ENCODE results near the gene STYXL1.
"Not testable (repeated sequence)": the region's sequence is repeated elsewhere in the genome, so short reads cannot be mapped to it uniquely, and the experiment has no call there.

STYXL1 gene

DNA sequence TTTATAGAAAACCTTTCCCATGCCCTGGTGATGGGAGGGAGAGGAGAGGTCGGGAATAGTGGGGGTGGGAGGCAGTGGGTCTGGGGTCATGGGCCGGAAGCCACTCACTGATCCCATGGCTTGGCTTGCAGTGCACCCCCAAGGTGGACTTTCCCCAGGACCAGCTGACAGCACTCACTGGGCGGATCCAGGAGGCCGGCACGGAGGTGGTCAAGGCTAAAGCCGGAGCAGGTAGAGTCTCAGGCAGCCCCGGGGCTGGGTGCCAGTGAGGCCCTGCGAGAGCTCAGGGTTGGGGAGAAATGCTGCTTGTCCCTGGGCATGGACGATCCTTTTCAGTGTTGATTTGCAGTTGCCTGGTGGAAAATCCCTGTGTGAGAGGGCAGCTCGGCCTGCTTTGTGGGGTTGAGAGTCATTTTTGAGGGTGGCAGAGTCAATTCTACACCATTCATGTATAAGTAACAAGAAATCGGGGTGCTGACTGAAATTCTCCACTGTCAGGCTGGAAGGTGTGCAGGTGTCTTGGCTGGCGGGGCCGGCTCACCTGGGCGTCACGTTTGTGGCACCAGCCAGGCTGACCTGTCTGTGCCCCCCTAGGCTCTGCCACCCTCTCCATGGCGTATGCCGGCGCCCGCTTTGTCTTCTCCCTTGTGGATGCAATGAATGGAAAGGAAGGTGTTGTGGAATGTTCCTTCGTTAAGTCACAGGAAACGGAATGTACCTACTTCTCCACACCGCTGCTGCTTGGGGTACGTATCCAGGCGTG lies 16.6 kb upstream of the STYXL1 start:
- no peak for DNase-seq (ENCODE audit: low read depth)
- no peak overlapping the region for H3K4me3 ChIP-seq (replicated peaks; ENCODE audit: low read depth, low read length)
- TF ChIP-seq, protein P1, sequence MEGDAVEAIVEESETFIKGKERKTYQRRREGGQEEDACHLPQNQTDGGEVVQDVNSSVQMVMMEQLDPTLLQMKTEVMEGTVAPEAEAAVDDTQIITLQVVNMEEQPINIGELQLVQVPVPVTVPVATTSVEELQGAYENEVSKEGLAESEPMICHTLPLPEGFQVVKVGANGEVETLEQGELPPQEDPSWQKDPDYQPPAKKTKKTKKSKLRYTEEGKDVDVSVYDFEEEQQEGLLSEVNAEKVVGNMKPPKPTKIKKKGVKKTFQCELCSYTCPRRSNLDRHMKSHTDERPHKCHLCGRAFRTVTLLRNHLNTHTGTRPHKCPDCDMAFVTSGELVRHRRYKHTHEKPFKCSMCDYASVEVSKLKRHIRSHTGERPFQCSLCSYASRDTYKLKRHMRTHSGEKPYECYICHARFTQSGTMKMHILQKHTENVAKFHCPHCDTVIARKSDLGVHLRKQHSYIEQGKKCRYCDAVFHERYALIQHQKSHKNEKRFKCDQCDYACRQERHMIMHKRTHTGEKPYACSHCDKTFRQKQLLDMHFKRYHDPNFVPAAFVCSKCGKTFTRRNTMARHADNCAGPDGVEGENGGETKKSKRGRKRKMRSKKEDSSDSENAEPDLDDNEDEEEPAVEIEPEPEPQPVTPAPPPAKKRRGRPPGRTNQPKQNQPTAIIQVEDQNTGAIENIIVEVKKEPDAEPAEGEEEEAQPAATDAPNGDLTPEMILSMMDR (IDR thresholded peaks at IDR 0.05; ENCODE audit: low read length, missing control alignments): no peak

DNA sequence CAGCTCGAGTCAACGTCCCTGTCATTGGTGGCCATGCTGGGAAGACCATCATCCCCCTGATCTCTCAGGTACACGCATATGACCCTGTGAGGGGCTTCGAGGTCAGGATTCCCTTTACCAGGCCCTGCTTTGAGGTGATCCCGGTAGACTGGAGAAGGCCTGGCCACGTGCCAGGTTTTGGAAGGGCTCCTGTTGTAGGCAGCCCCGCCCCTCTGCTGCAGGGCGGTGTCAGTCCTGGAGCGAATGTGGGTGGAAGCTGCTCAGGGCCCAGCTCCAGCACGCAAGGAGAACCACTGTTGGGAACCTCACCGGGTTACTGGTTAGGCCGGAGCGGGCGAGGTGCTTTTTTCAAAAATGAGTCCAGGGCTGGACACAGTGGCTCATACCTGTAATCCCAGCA lies 15.7 kb upstream of the STYXL1 start:
- H3K4me3 ChIP-seq (replicated peaks; ENCODE audit: low read depth, low read length): no peak overlapping the region
- TF ChIP-seq, protein P1 (IDR thresholded peaks at IDR 0.05; ENCODE audit: low read length, missing control alignments): no peak
- DNase-seq (ENCODE audit: low read depth): no peak

DNA sequence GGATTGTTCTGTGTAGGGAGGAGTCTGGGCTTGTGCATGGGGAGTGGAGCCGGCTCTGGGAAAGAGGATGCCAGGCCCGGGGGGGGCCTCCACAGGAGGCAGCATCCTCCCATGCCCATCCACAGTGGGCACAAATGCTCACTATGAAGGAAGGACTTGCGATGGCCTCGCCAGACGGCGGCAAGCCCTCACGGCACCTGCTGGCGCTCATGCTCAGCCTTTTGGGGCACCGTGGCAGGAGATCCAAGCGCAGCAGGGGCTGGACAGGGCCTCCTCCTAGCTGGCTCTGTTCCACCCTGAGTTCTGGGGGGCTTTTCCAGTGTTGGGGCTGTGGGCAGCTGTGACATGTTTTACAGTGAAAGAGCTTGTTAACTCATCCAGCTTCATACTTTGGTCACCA lies 15.3 kb upstream of the STYXL1 start:
- TF ChIP-seq, protein P1 (IDR thresholded peaks at IDR 0.05; ENCODE audit: low read length, missing control alignments): no peak
- DNase-seq (ENCODE audit: low read depth): no peak

DNA sequence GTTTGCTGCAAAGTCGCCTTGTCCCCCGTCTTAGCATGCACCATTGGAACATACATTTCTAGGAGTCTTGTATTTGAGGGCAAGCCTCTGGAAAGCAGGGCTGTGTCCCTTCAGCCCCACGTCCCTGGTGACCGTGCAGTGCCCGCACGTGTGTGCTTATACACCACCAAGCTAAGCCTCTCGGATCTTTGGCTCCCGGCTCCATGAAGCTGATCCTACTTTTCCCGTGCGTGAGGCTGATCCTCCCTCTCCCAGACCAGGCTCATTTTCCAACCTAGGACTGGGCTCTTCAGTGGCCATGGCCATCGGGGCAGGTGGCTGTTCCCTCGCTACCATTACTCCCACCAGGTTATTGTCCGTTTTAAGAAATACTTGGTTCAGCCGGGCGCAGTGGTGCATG lies 14.5 kb upstream of the STYXL1 start:
- DNase-seq (ENCODE audit: low read depth): no peak
- no peak overlapping the region for H3K4me3 ChIP-seq (replicated peaks; ENCODE audit: low read depth, low read length)
- TF ChIP-seq, protein P1 (IDR thresholded peaks at IDR 0.05; ENCODE audit: low read length, missing control alignments): no peak

More for the DNA sequence above, 15.3 kb upstream of the STYXL1 start:
- no peak overlapping the region for H3K4me3 ChIP-seq (replicated peaks; ENCODE audit: low read depth, low read length)

DNA sequence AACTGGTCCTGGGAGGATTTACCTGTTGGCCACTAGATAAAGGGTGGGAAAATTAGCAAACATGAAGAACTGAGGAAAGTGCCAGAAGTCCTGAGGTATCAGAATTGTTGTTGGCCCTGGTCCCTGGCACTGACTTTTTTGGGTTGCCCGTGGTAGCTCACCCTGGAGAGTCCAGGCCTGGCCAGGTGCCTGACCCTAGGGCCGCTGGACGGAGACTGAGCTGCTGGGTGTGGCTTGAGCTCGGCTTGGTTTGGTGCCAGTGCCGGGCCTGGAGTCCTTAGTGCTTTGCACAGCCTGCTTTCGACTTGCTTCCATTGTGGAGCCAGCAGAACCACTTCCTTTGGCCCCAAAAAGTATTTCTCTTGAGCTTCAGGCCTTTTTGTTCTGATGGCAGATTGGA lies 13.0 kb upstream of the STYXL1 start:
- H3K4me3 ChIP-seq (replicated peaks; ENCODE audit: low read depth, low read length): no peak overlapping the region
- TF ChIP-seq, protein P1 (IDR thresholded peaks at IDR 0.05; ENCODE audit: low read length, missing control alignments): no peak
- no peak for DNase-seq (ENCODE audit: low read depth)

DNA sequence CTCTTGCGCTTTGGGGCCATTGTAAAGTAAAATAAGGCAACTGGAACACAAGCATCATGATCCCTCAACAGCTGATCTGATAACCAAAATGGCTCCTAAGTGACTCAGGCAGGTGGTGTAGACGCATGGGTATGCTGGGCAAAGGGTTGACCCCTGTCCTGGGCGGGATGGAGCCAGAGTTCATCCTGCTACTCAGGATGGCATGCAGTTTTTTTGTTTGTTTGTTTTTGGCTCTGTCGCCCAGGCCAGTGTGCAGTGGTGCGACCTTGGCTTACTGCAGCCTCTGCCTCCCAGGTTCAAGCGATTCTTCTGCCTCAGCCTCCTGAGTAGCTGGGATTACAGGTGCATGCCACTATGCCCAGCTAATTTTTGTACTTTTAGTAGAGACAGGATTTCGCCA lies 10.9 kb upstream of the STYXL1 start:
- DNase-seq (ENCODE audit: low read depth): not testable (repeated sequence)

DNA sequence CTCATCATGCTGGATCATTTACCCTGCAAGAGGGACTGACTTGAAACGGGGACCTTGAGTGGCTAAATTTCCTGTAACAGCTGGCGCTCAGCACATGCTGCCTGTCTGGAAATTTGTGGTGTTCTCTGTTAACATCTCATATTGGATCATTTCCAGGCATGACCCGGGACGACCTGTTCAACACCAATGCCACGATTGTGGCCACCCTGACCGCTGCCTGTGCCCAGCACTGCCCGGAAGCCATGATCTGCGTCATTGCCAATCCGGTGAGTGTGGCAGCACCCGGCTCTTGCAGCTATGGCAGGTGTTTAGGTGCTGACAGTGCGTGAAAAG lies 10.0 kb upstream of the STYXL1 start:
- no peak for DNase-seq (ENCODE audit: low read depth)
- TF ChIP-seq, protein P1 (IDR thresholded peaks at IDR 0.05; ENCODE audit: low read length, missing control alignments): no peak
- no peak overlapping the region for H3K4me3 ChIP-seq (replicated peaks; ENCODE audit: low read depth, low read length)

More for the DNA sequence above, 10.9 kb upstream of the STYXL1 start:
- H3K4me3 ChIP-seq (replicated peaks; ENCODE audit: low read depth, low read length): not testable (repeated sequence)
